Measurements from ENCODE around the gene EMILIN1.
A peak's percentile ranks its signal among the peaks of the same experiment; 100 is the strongest.
"Not testable (repeated sequence)": the region's sequence is repeated elsewhere in the genome, so short reads cannot be mapped to it uniquely, and the experiment has no call there.

EMILIN1 gene

DNA sequence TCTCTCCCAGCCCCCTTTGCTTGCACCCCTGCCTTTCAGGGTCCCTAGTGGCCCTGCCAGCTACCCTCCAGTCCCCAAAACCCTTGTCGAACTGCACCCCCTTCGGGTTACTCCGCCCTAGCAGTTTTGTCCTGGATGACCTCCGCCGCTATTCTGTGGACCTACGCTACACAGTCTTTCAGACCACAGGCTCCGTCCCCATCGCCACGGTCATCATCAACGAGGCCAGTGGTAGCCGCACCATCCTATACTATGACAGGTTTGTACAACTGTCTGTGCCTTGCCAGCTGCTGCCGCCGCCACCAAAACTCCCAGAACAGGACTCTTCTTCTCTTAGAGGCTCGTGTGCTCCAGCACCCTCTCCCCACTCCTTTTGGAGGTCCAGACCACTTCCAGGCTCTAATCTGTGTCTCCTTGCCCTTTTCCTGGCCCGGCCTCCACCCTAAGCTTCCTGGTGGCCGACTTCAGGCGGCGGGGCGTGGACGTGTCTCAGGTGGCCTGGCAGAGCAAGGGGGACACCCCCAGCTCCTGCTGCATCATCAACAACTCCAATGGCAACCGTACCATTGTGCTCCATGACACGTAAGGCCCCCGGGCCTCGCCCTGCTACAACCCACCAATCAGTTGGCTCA is 16.1 kb downstream of the EMILIN1 start:
- DNase-seq (ENCODE audit: low spot score), result no peak

DNA sequence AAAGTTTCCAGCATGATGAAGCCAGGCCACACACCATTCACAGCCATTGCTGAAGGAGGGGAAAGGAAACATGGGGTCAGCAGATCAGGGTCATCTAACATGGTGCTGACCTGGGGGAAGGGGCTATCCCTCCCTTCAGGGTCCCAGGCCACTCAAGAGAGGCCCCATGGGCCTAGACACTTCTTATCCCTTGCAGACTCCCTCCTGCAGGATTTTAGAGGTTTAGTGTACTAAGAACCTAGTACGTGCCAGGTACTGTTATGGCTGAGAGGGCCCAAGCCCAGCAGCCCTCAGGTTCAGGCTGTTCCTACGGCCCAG is 17.0 kb downstream of the EMILIN1 start:
- DNase-seq (ENCODE audit: low spot score), result no peak

DNA sequence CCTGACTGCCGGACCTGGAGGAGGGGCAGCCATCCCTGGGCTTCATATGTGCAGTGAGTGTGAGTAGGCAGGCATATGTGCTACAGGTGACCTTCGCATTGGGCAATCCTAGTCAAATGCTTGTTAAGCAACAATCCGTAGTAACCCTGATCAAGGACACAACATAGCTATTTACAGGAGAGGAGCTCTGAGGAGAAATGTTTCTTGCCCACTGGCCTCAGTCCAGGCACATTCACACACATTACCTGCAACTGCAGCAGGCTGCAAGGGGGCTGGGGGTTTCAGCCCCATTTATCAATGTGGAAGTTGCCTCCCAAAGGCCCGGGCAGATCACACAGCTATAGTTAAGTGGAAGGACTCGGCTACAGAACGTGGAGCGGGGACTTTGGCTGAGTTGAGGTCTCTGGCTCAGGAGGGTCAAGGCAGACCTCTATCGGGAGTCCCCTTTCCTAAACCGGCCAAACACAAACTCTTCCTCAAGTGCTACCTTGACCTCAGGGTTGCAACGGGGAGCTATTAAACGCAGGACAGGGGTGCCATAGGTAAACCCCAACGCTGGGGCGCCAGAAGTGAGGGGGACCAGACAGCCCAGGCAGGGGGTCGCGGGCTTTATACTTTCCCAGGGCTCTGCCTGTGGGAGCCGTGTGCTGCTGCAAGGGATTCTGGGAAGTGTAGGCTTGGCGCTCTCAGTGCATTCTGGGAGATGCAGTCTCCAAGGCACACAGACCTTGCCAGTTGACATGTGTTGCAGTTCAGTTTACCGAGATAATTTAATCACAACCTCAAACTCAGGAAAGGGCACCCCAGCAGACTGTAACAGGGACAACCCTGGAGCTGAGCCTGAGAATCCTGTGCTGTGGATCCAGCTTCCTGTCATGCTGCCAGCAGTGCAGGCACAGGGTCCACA is 17.6 kb downstream of the EMILIN1 start:
- DNase-seq (ENCODE audit: low spot score), result peak; percentile 79

GRCh38 chr2:27096748-27097297 is 18.4 kb downstream of the EMILIN1 start:
- DNase-seq (ENCODE audit: low spot score), result no peak

DNA sequence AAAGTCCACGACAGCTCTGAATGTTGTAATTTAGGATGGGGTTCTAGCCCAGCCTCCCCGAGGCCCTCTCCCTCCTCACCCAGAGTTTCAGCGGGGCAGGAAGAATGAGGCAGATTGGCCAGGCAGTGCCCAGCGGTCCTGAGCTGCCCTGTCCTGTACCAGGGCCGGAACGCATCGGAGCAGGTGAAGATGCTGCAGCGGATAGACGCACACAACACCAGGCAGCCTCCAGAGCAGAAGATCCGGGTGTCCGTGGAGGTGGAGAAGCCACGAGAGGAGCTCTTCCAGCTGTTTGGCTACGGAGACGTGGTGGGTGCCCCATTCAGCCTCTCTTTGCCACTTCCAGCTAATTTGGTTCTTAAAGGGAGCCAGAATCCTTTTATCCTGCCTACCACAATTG is 18.9 kb downstream of the EMILIN1 start:
- no peak for DNase-seq (ENCODE audit: low spot score)

- no peak for DNase-seq (ENCODE audit: low spot score)
Measured at GRCh38 chr2:27099334-27099955, 21.0 kb downstream of the EMILIN1 start.

- no peak for DNase-seq (ENCODE audit: low spot score)
Measured at GRCh38 chr2:27100036-27100435, 21.6 kb downstream of the EMILIN1 start.

- no peak for DNase-seq (ENCODE audit: low spot score)
Measured at GRCh38 chr2:27102329-27102728, 23.9 kb downstream of the EMILIN1 start.

DNA sequence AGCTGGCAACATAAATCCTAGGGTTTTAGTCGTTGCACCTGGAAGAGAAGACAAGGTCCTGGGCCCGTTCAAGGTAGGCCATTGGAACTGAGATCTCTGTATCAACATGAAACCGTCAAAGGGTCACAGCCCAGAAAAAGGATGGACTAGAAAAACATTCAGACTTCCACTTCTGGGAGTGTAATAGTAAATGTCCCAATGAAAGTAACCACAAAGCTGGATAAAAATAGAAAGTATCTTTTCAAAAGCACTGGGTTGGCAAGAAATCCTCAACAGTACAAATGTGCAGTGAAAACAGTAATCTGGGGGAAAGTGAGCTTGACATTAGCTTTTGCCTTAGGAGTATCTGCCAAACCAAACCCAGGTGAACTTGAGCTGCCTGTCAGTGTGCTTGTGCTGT is 27.6 kb downstream of the EMILIN1 start:
- no peak for DNase-seq (ENCODE audit: low spot score)

DNA sequence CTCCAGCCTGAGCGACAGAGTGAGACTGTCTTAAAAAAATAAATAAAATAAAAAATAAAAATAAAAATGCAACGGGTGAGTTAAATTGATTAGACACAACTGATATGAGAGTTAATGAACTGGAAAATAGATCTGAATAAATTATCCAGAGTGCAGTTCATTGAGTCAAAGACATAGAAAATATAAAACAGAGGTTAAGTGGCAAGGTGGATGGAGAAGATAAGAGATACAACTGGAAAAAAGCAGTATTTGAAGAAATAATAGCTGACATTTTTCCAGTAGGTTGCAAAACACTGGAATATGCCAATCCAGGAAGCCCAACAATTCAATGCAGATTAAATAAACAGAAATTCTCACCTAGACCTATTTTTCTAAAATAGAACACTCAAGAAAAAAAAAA is 29.8 kb downstream of the EMILIN1 start:
- no peak for DNase-seq (ENCODE audit: low spot score)

GRCh38 chr2:27109083-27109482 is 30.7 kb downstream of the EMILIN1 start:
- no peak for DNase-seq (ENCODE audit: low spot score)

DNA sequence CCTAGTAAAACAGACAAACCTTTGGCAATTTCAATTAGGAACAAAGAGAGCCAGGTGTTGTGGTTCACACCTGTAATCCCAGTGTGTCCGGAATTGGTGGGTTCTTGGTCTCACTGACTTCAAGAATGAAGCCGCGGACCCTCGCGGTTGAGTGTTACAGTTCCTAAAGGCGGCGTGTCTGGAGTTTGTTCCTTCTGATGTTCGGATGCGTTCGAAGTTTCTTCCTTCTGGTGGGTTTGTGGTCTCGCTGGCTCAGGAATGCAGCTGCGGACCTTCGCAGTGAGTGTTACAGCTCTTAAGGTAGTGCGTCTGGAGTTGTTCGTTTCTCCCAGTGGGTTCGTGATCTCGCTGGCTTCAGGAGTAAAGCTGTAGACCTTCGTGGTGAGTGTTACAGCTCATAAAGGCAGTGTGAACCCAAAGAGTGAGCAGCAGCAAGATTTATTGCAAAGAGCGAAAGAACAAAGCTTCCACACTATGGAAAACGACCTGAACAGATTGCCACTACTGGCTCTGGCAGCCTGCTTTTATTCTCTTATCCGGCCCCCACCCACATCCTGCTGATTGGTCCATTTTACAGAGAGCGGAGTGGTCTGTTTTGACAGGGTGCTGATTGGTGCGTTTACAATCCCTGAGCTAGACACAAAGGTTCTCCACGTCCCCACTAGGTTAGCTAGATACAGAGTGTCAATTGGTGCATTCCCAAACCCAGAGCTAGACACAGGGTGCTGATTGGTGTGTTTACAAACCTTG is 32.4 kb downstream of the EMILIN1 start:
- not testable (repeated sequence) for DNase-seq (ENCODE audit: low spot score)

DNA sequence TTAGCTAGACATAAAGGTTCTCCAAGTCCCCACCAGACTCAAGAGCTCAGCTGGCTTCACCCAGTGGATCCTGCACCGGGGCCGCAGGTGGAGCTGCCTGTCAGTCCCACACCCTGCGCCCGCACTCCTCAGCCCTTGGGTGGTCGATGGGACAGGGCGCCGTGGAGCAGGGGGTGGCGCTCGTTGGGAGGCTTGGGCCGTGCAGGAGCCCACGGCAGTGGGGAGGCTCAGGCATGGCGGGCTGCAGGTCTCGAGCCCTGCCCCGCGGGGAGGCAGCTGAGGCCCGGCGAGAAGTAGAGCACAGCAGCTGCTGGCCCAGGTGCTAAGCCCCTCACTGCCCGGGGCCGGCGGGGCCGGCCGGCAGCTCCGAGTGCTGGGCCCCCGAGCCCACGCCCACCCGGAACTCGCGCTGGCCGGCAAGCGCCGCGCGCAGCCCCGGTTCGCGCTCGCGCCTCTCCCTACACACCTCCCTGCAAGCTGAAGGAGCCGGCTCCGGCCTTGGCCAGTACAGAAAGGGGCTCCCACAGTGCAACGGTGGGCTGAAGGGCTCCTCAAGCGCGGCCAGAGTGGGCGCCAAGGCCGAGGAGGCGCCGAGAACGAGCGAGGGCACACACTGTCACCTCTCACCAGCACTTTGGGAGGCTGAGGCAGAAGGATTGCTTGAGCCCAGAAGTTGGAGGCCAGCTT is 33.1 kb downstream of the EMILIN1 start:
- DNase-seq (ENCODE audit: low spot score), result not testable (repeated sequence)

GRCh38 chr2:27115519-27115918 is 37.1 kb downstream of the EMILIN1 start:
- no peak for DNase-seq (ENCODE audit: low spot score)

- no peak for DNase-seq (ENCODE audit: low spot score)
Measured at GRCh38 chr2:27117995-27118524, 39.6 kb downstream of the EMILIN1 start.

DNA sequence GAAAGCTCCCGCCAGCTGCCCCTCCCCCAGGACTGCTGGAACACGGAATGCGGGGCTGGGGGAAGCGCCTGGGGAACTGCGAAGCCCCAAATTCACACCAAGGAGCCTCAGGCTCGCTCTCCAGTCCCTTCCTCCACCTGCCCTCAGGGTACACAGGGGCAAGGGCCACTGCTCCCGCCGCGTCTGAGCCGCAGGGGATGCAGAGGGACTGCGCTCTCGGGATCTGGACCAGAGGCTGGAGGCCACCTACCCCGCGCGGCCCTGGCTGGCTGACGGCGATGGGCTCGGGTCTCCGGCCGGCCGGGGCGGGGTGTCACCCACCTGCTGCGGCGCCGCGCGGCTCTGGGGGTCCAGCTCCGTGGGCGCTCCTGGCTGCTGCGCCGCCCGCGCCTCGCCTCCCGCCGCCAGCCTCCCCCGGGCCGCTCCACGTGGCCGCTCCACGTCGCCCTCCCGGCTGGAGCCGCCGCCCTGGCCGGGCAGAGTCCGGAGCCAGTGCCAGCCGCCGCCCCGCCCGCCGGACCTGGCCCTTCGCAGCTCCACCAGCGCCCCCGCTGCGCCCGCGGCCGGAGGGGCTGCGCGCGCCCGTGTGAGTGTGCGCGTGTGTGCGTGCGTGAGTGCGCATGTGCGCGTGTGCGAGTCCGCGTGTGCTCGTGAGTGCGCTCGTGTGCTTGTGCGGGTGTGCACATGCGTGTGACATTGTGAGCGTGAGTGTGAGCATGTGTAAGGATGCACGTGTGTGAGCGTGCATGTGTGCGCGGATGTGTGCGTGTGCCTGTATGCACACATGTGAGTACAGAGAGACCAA is 40.3 kb downstream of the EMILIN1 start, which contains the start of gene CGREF1:
Gene CGREF1 (minus strand): TSS at position 604 of the 805 bp plus-strand sequence. CDS start 14,762 bp downstream, outside the sequence.
- DNase-seq (ENCODE audit: low spot score), result peak; percentile 19

DNA sequence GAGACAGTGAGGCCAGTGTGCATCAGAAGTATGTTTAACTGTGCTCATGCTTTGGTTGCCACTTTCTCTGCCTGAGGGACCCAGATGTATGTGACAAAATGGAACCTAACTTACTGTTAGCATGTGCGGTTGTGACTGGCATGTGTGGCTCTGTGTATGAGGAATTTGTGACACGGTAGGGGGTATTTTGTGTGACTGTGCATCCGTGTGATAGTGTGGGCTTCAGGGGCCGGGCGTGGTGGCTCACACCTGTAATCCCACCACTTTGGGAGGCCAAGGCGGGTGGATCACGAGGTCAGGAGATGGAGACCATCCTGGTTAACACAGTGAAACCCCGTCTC is 40.9 kb downstream of the EMILIN1 start:
- not testable (repeated sequence) for DNase-seq (ENCODE audit: low spot score)

DNA sequence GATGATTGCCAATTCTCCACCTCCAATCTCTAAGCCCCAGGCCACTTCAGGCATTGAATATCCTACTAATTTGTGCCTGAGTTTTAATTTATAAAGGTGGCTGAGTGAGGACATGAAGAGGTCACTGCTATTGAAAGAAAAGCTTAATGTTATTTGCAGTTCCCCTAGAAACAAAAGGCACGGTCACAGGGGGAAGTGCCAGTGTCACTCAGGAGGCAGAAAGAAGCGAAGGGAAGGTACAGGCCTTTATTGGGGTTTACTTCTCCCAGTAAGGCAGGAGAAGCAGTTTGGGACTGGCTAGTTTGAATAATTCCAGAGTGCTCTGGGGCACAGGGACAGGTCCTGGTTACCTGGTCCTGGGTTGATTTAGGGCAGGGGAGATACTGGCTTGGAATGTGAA is 43.5 kb downstream of the EMILIN1 start:
- no peak for DNase-seq (ENCODE audit: low spot score)

- no peak for DNase-seq (ENCODE audit: low spot score)
Measured at GRCh38 chr2:27122791-27123190, 44.4 kb downstream of the EMILIN1 start.

Measured in germinal center (tissue), 1 donor.